GM19025 (cell line): Measurements from ENCODE around the gene SLC38A3.

Source experiments
- ATAC-seq: cut with Tn5 transposase; IDR thresholded peaks from one replicate; pipeline ENCODE4 v1.9.1; 2021; ENCODE audit warnings: mild to moderate bottlenecking, low read depth, moderate library complexity; ENCODE audit not compliant: unreplicated experiment

The SLC38A3 gene

DNA sequence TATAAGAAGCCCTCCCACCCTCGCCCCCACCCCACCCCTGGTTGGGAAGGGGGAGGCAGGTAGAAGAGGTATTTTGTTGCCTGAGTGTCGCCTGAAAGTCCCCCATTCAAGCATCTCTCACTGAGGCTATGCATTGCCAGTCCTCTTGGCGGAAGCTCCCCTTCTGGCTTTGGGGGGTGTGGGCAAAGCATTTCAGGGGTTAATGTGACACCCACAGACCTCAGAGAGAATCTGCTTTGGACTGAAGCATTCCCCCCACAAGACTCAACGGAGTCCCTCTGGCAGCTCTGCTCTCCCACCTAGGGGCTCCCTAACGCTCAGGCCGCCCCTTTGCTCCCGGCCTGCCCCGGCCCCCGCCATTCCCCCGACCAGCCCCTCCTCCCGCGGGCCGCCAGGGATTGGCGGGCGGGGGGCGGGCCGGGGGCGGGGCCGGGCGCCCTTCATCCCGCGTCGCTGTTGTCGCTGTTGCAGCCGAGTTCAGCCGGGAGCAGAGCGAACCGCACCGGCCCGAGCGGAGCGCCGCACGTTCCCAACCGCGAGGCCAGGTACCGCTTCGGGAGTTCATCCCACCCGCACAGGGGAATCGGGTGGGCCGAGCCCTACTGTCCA, at the start of gene SLC38A3:
Gene SLC38A3 (plus strand): TSS at position 468 of the 609 bp plus-strand sequence. CDS start 8,929 bp downstream, outside the sequence.
- no peak for ATAC-seq

DNA sequence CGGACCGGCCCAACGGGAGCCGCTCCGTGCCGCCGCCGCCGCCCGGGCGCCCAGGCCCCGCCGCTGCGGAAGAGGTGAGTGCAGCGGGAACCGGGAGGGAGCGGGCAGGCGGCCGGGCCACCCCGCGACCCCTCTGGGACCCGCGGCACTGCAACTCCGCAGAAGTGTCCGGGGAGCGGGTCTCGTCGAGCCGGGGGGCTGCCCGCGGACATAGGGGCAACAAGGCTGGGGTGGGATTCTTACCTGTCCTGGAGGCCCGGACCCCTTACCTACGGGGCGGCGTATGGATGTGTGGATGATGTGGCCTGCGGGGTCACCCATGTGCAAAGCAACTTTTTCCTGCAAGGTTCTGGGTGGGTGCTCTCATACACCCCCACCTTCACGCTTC, 49.6 kb upstream of the SLC38A3 start:
- ATAC-seq, result no peak

DNA sequence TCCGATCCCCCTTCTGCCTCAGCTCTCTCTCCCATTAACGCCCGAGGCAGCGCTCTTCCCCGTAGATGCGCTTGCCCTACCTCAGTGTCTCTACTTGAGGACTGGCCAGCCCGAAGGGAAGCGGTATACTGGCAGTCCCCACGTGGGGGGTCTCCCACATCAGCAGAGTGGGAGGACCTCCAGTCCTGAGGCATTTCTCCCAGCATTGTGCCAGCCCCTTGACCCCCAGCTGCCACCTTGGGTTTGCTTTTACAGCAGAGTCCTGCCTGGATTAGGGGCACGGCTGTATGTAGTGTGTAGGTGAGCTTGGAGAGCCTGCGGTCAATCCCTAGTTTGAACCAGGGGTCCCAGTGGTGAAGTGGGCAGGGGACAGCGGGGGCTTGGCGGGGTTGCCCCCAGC, 49.2 kb upstream of the SLC38A3 start:
- no peak for ATAC-seq

DNA sequence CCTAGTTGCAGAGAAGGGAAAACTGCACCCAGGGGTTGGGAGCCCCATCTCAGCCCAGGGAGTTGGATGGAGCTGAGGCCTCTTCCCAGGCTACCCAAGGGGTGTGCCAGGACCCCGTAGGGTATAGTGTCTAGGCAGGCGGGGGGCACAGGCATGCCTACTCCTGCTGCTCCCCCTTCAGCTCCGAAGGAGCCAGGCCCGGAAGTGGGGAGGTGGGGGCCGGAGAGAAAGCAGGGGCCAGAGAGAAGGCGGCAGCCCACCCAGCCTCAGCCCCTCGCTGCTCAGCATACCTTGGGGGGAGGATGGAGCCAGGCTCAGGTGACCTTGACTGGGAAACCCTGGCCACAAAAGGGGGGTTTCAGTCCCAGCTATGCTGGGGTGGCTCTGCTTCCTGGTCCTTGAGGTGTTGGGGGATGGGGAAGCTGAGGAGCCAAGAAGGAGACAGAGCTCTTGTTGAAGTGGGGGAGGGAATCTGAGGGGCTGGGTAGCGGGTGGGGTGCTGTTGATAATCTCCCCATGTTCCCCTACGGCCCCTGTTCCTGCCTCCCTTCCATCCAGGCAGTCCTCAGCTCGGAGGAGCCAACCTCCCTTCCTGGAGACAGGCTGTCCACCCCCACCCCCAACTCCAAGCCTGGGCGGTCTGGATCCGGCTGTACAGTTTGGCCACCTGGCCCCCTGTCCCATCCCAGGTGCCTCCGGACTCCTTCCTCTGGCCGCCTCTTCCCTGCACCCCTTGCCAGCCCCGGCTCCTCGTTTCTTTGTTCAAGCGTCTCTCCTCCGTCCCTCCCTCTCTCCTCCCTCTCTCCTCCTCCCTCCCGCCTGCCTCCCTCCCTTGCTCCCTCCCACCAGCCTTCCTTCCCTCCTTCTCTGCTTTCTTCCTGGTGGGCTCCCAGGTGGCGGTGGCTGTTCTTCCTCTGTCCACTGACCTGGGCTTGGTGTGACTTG, 48.2 kb upstream of the SLC38A3 start:
- no peak for ATAC-seq

DNA sequence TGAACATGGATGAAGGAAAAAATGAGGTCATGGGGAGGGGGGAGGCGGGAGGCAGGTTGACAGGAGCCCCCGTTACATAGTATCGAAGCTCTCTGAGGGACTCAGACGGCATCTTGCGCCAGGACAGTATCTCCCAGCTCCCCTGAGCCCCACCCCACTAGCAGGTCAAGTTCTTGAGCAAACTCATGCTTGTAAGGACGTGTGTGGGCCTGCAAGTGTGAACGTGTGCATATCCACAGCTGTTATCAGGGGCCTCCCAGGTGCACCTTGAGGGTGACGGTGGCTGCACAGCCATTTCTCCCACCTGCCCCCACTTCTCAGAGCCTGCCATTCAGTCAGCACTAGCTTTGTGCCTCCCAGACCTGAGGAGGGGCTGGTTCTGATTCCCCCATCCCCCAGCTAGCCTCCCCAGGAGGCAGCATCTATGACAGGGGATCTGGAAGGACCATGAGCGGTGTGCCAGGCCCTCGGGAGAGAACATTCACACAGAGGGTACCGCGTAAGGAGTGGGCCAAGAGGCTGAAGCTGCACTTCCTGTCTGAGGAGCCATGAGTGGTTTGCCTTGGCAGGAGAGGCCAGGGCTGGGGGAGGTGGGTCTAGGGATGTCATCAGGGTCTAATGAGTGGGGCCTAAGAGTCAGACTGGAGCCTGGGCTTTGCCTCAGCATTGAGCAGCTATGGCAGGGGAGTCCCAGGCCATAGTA, 47.1 kb upstream of the SLC38A3 start:
- no peak for ATAC-seq

DNA sequence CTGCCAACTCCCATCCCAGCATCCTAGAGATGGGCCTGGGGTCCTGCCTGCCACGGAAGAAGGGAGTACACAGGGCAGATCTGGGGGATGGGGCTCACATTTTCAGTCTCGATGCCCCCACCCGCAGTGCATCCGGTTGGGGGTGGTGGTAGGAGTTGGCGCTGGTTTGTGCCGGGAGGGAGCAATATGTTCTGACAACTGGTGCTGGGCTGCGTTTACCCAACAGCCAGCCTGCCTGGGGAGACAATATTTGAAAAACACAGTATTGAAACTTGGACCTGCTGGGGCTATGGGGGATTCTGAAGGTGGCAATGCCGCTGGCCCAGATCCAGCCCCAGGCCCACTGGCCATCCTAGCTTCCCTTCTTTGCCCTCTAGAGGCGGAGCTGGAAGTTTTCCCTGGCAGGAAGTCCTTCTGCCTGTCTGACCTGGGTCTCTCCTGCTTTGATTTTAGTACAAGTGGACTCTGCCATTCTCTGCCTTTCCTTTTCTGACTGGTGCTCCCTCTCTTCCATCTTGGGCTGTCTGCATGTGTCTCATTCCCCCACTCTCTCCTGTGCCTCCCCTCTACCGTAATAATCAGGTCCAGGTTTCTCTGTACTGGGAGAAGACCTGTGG, 46.4 kb upstream of the SLC38A3 start:
- no peak for ATAC-seq

DNA sequence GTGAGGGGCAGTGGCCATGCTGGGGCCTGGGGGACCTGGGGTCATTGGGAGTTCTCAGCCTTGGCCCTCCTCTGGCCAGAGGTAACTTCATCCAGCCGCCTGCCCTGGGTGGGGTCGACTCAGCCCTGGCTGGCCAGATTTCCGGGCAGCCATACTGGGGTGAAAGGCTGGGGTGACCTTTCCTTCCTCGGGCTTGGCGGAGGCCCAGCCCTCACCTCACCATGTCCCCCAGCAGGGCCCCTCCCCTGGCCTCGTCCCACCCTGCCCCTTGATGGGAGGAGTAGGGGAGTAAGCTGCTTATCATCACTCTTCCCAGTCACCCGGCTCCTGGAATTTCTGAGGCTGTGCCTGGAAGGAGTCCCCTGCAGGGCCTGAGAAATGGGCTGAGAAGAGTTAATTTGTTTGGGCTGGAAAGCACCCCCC, 44.5 kb upstream of the SLC38A3 start:
- no peak for ATAC-seq

DNA sequence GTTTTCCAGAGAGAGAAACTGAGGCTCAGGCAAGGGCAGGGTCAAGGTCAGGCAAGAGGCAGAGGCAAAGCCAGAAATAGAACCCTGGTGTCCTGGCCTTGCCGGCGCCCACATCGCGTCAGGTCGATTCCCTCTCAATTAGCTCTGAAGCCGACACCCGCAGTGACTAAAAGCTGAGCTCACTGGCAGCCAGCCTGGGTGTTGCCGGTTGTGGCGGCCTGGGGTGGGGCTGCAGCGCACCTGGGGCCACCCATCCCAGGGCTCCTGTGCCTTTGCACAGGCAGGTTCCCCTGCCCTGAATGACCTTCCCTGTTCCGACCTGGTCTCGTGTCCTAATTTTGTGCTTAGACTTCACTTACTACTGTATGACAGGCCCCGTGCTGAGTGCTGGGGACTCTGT, 43.8 kb upstream of the SLC38A3 start:
- ATAC-seq, result no peak

DNA sequence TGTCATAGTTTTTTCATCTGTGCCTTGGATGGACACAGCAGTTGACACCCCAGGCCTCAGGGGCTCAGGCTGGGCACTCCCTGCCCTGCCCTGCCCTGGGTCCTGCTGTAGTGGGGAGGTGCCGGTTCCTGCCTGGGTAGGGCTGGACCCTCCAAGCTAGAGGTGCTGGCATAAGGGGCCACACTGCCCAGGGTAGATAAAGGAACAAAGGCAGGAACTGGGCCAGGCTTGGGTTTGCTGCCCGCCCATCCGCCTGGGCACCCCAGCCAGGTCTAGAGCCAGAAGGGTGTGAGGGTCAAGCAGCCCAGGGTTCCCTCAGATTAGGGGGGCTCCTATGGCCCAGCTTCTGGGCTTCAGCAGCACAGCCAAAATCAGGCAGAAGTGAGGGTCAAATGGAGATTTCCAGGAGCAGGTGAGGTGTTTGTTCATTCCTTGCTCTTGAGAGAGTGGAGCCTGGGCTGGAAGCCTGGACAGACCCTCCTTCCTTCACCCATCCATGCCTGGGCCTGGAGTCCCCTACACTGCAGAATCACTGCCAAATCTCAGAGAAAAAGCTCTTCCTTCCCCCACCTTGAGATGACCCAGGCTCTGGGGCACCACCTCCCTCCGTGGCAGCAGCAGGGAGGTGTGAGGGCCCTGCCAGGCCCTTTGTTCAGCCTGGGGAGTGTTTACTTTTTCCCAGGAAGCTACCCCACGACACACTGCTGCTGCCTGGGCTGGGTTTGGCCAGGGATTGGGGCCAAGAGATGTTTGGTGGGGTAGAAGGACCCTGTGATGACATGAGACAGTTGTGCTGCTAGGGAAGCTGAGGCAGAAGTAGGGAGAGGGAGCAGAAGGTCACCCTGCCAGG, 42.8 kb upstream of the SLC38A3 start:
- no peak for ATAC-seq

DNA sequence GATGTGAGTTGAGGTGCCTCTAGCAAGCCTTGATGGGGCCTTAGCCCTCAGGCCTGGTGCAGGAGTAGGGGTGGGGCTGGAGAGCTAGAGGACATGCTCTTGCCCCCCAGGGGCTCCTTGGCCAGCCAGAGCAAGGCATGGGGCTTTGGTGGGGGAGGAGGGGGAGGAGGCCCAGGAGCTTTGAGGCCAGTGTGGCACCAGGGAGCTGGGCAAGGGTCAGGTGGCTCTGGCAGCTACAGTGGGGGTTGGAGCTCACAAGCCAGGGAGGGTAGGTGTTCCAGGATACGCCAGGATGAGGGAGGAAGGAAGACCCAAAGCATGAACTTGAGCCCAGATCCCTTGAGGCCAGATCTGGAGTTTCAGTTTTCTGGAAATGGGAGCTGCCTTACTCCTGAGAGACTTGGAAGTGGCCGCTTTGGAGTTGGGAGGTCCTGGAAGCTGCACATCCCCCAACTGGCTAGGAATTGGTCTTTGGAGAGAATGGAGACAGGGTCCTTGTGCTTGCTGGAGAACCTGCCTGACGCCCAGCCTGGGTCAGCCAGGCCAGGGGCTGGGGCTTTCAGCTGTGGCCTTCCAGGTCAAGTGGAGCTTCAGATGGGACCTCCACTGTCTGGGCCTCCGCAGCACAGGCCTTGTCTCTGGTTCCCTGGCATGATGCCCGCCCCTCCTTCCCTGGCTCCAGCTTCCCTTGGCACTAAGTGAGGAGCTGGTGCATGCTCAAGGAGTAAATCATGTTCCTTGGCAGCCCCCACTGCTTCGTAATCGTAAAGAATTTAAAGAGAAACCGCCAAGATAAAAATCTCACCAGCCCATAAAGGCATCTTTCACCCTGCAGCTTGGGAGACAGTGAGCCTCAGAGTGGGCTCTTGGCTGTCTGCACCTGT, 41.3 kb upstream of the SLC38A3 start:
- ATAC-seq, result no peak

DNA sequence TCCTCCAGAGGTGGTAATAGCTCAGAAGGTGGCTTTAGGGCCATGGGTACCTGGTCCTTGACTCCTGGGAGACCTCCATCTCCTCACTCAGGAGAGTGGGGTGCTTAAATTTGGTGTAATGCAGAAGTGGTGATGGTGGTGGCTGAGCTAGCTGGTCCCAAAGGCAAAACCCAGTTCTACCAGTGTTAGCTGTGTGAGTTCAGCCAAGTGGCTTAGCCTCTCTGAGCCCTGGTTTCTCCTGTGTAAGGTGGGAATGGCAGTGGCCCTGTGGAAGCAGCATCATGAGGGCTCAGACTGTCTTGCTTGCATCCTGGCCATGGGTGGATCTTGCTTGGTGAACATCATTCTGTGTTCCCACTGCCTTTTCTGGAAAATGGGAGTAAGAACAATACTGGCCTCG, 40.6 kb upstream of the SLC38A3 start:
- ATAC-seq, result no peak

DNA sequence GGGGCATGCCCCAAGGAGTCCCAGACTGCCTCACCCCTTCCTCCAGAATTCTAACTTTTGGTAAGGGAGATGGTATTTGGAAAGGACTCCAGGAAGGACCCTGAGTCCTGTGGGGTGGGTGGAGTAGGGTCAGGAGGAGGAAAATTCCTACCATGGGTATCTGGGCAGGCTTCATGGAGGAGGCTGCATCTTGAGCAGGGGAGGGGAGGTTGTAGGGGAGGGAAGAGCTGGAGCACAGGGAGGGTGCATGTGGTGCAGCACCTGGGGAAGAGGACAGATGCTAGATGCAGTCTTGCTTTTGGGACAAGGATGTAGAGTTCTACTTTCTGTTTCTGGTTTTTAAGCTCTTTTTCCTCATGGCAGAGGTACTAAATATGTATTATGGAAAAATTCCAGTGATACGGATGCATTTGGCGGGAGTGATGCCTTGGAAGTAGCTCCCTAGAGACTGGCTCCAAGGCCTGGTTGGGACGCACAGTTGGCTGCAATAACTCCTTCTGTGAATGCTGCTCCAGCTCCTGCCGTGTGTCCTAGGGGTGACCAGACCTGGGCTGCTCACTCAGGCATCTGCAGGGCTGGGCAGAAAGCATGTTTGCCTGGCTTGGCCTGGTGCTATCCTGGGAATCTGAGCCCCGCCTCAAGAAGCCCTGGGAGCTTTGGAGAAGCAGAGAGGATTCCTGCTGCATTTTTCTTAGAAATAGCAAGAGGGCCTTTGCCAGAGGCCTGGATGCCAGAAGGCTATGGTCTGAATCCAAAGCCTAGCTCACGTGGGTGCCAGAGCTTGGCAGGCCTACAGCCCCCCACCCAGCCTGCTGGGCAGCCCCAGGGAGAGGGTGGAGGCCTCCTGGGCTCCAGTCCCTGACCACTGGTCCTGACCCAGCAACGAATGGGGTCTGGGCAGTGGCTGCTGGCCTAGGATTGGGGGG, 39.8 kb upstream of the SLC38A3 start:
- no peak for ATAC-seq

DNA sequence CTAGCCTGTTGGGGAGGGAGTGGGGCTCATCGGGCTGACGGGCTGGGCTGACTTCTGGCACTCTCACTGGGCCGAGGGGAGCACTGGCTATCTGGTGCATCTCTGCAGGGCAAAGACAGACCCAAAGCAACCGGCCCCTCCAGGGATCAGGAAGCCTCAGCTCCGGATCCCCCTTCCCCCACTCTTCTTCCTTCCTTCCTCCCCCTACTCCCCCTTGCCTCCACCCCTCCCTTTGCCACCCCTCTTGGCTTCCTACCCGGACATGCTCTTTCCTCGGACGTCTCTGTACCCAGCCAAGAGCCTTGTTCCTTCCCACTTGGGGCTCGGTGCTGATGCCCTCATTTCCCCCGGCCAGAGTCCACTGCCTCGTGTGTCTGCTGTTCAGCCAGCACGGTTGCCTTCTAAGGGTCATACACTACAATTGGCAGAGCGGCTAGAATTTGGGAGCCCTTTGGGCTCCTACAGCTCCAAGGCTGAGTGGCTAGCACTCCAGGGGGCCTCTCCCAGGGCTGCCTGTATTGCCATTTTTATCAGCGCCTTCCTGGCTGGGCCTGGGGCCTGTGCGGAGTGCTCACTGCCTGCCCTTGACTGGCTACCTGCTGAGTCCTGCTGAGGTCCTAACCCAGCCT, 39.0 kb upstream of the SLC38A3 start:
- ATAC-seq, result no peak

DNA sequence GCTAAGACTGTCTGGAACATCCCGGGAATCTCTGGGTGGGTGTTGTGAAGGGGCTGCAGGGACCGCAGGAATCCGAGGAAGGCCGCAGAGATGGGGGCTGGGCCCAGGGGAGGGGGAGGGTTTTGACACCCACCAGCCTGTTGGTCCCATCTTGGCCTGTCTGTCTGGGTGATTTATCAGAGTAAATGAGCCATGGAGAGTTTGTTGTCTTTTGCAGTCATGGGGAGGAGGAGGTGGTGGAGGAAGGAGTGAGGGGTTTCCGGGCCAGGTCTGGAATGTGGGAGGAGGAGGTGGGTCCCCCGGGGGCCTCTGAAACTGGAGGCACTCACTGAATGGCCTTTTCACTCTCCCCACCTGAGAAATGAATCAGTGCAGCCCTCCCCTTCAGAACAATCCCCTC, 38.5 kb upstream of the SLC38A3 start:
- ATAC-seq, result no peak

DNA sequence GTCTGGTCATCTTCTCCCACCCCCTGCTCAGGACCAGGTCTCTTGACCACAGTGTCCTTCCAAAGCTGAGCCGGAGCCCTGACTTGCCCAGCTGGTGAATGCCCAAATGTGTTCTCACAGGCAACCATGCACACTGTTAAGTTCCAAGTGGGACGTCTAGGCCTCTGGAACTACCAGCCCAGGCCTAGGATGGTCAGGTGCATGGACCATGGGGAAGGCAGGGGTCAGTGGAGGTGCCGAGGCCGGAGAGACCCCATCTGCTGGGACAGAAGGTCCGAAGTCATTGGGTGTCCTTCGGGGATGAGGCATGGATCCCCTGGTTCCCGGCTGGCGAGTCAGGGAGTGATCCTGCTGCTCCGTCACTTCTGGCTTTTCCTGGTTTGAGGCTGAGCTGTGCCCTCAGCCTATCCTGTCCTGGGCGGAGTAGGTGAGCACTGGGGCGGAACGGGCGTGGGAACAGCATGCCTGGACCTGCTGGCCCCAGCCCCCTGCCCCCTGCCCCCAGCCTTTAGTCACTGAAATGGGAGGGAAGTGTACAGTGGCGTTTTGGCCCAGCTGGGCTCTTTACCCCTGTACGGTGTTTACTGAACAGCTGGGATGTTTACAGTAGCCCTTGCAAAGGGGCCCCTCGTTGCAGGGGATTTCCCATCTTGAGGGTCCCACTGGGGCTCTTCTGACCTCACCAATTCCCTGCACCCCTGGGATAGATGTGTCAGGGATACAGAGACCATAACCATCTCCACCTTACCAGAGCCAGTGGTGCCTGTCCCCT, 37.8 kb upstream of the SLC38A3 start:
- no peak for ATAC-seq

DNA sequence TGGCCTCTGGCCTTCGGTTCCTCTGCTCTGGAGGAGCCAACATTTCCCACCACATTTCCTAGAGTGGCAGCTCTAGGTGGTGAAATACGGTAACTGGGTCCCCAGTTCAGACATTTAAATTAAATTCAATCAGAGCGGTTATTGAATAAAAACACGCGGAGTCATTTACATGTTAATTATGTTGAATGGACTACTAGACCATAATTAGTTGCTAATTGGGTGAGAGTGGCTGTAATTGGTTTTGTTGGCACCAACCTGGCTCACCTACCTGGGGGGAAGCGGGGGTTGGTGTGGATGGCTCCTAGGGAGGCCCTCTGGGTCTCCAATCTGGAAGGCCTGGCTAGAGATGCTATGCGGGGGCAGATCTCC, 37.2 kb upstream of the SLC38A3 start:
- no peak for ATAC-seq

DNA sequence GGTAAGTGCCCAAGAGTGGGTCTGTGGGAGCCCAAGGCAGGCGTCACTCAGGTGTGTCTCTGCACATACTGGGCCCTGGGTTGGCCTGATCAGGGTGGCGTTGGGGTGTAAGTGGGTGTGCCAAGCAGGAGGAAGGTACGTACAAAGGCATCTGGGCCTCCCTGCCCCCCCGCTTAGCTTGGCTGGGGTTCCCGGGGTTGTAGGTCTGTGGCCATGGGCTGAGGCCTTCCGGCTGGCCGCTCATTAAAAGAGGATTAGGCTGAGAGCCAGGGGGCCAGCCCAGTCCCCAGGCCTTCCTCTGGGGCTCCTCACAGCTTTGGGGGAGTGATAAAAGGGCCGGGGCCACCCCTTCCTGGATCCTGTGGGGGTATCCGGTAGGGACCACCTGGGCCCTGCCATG, 36.7 kb upstream of the SLC38A3 start:
- no peak for ATAC-seq
